ENCODE results near the gene MIAT. TPM values are rescaled to one million over a fixed set of nuclear protein-coding genes. Genes with fewer than 3 reads are reported as not detected.

The MIAT gene
- total RNA-seq, 4 donors from 2014 or later: 0.50 to 2.4 (median 1.4) TPM

DNA sequence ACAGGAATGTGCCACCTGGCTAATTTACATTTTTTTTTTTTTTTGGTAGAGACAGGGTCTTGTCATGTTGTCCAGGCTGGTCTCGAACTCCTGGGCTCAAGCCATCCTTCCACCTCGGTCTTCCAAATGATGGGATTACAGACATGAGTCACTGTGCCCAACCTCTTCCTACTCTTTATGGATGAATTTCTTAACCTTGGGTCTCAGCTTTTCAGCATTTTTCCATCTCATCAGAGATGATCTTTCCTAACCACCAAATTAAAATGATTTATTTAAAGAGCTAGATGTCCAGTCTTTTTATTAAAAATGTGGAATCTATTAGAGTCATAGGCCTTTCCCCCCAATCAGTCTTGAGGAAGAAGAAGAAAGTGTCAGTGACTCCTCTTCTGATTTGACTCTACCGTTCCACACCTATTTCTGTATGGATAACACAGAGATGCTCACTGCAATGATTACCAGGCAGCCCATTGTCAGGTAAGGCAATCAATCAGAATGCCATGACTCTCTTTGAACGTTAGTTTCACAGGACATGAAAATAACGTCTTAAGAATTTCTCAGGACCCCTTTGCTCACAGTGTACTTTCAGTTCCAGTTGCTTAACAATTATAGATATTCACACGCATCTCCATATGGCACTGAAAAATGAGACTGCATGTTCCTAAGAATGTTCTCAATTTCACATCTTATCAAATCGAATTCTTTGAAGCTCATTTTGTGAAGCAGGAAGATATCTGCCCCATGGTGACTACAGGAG, 51.0 kb downstream of the MIAT start:
- Histone ChIP-seq H3K27ac (no peak overlapping the region), H3K9me3 (no peaks in the 10 kb centered on the region), H3K4me1 (no peaks in the 10 kb centered on the region), H3K4me3 (no peak overlapping the region), H3K27me3 (no peaks in the 10 kb centered on the region), H3K36me3 (peaks cover 0 to 26% (median 0%) of the 10 kb centered on the region in 3 donors)
- WGBS, 2 donors: 61 to 75% methylated on average over 7 of the region's 7 CpGs
- TF ChIP-seq, protein P1, sequence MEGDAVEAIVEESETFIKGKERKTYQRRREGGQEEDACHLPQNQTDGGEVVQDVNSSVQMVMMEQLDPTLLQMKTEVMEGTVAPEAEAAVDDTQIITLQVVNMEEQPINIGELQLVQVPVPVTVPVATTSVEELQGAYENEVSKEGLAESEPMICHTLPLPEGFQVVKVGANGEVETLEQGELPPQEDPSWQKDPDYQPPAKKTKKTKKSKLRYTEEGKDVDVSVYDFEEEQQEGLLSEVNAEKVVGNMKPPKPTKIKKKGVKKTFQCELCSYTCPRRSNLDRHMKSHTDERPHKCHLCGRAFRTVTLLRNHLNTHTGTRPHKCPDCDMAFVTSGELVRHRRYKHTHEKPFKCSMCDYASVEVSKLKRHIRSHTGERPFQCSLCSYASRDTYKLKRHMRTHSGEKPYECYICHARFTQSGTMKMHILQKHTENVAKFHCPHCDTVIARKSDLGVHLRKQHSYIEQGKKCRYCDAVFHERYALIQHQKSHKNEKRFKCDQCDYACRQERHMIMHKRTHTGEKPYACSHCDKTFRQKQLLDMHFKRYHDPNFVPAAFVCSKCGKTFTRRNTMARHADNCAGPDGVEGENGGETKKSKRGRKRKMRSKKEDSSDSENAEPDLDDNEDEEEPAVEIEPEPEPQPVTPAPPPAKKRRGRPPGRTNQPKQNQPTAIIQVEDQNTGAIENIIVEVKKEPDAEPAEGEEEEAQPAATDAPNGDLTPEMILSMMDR (IDR thresholded peaks at IDR 0.05): no peak
- no peak for TF ChIP-seq POLR2A (IDR thresholded peaks at IDR 0.05)
- intact Hi-C loops (cut with DNase I): no loop called here
- no peak for DNase-seq

DNA sequence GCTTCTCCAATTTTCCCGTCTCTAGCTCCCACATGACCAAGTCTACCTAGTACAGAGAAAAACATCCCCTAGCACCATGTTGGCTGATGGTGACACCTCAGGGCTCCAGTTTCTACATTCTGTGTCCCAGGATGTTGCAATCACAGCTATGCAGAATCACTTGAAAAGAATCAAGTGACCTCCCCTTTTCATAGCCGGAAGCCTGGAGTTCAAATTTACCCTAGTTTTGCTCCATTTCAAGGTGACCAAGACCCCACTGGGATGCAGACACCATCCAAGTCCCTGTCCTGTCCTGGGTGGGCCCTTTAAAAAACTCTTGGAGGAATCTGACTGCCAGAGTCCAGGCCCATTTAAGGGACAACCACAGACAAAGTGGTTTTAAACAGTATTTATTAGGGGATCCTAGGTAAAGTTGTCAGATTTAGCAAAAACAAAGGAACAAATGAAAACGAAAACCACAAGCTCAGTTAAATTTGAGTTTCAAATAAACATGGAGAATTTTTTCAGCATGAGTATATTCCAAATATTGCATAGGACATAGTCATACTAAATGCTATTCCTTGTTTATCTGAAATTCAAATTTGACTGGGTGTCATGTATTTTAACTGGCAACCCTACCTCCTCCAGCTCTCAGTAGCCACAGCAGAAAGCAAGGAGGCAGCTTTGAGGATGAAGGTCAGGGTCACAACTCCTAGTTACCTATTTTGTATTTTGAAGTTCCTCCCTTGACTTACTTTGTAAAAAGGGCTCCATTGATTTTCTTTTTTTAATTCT, 52.4 kb downstream of the MIAT start:
- WGBS, 2 donors: 85 to 87% methylated on average over 3 of the region's 3 CpGs
- Histone ChIP-seq H3K4me1 (no peaks in the 10 kb centered on the region), H3K27ac (no peak overlapping the region), H3K9me3 (no peaks in the 10 kb centered on the region), H3K36me3 (peaks cover 0 to 26% (median 0%) of the 10 kb centered on the region in 3 donors), H3K4me3 (no peak overlapping the region), H3K27me3 (no peaks in the 10 kb centered on the region)
- no peak for DNase-seq
- no peak for TF ChIP-seq POLR2A (IDR thresholded peaks at IDR 0.05)
- TF ChIP-seq, protein P1 (IDR thresholded peaks at IDR 0.05): no peak
- intact Hi-C loops (cut with DNase I): no loop called here

DNA sequence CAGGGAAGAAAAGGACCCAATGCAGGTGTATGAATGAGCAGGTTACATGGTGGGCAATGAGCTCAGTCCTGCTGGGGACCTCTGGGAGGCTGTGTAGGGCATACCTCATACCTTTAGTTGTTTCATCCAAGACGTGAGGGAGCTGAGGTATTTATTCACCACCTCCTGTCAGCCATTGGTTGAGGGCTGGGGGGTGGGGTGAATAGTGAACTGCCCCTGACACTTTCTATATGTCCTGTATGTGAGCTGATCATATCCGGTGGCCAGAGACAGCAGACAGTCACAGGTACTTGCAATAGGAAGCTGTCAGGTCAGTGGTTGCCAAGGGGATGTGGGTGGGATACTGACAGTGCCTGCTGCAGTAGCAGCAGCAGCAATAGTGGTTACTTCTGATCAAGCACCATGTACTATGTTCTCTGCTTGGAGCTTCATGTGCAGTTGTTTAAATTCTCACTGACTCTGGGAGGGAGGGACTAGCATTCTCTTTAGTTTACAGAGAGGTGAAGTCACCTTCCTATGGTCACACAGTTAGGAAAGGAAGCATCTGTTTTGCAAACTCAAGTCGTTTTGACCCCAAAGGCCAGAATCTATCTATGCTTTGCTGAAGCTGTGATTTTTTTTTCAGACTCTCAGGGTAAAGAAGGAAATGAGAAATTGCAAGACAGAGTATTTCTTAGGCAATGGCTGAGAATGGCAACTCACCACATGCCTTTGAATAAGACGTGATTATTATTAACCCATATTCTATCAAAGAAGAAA, 54.0 kb downstream of the MIAT start:
- H3K4me1 ChIP-seq: no peaks in the 10 kb centered on the region
- intact Hi-C loops (cut with DNase I): no loop called here
- peak overlapping the region in 1 of 4 donors; percentile 41 for H3K27ac ChIP-seq
- TF ChIP-seq, protein P1 (IDR thresholded peaks at IDR 0.05): no peak
- peak in 1 of 4 donors; percentile 14 for TF ChIP-seq POLR2A (IDR thresholded peaks at IDR 0.05)
- H3K27me3 ChIP-seq: no peaks in the 10 kb centered on the region
- DNase-seq: no peak
- no peak overlapping the region for H3K4me3 ChIP-seq
- H3K36me3 ChIP-seq: peaks cover 0 to 31% (median 0%) of the 10 kb centered on the region in 3 donors
- 55 to 63% methylated on average over 4 of the region's 4 CpGs for WGBS, 2 donors
- H3K9me3 ChIP-seq: no peaks in the 10 kb centered on the region

DNA sequence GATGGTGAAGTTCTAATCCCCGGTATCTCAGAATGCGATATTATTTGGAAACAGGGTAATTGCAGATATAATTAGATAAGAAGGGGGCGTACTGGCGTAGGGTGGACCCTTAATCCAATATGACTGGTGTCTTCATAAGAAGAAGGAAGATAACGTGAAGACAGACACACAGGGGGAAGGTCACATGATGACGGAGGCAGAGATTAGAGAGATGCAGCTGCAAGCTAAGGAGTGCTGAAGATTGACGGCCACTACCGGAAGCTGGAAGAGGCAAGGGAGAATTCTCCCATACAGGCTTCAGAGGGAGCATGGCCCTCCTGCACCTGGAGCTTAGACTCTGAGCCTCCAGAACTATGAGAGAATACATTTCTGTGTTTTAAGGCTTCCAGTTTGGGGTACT, 54.8 kb downstream of the MIAT start:
- intact Hi-C loops (cut with DNase I): no loop called here
- no peak overlapping the region for H3K4me3 ChIP-seq
- no peaks in the 10 kb centered on the region for H3K4me1 ChIP-seq
- H3K27ac ChIP-seq: no peak overlapping the region
- peaks cover 0 to 38% (median 0%) of the 10 kb centered on the region in 3 donors for H3K36me3 ChIP-seq
- H3K9me3 ChIP-seq: no peaks in the 10 kb centered on the region
- H3K27me3 ChIP-seq: no peaks in the 10 kb centered on the region
- no peak for DNase-seq
- WGBS, 2 donors: 80 to 82% methylated on average over 8 of the region's 8 CpGs
- TF ChIP-seq, protein P1 (IDR thresholded peaks at IDR 0.05): no peak
- TF ChIP-seq POLR2A (IDR thresholded peaks at IDR 0.05): no peak

Measured in esophagus squamous epithelium (tissue), 5 donors.